Epithelial cell of esophagus (primary cell): ENCODE measurements around the gene UBXN10.

Experiments used
- DNase-seq: peaks from one replicate; pipeline ENCODE4 v3.0.0; 2010; ENCODE audit warnings: low read depth
- H3K4me3 ChIP-seq: 2 replicates; pipeline ENCODE4 v1.5.1; 2011; ENCODE audit warnings: mild to moderate bottlenecking, low read length, control low read depth
- CTCF ChIP-seq: IDR thresholded peaks from 2 replicates; pipeline ENCODE4 v1.5.1; 2011; ENCODE audit warnings: low read depth, mild to moderate bottlenecking, low read length, control low read depth, inconsistent platforms; ENCODE audit not compliant: insufficient read depth; ENCODE audit errors: missing control alignments

UBXN10 gene

DNA sequence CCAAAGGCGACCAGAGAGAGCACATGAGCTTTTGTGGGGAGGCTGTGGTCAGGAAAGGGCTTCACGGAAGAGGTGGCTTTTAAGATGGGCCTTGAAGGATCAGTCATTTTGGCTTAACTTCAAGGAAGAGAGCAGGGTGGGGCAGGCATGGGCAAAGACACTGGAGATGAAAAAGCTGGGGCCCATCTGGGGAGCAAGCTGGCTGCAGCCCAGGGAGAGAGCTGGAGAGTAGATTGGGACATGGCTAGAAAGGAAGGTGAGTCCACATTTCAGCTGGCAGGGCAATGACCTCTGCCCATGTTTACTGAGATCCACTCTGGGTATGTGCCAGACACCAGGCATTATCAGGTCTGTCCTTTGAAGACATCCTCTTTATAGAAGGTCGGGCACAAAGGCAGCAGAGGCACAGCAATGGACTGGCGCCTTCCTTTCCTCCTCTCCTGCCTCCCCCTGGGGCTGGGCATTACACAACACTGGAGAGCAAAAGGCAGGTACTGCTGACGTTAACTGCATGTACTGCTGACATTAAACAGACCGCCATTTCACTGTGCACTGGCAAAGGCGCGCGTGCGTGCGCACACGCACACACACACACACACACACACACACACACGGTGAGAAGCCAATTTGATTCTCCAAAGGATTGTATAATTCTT is 2.2 kb upstream of the UBXN10 start:
- no peak for TF ChIP-seq CTCF
- H3K4me3 ChIP-seq: no peak overlapping the region
- DNase-seq: no peak

GRCh38 chr1:20184481-20184900 is 1.4 kb upstream of the UBXN10 start:
- no peak for TF ChIP-seq CTCF
- DNase-seq: peak; percentile 39
- no peak overlapping the region for H3K4me3 ChIP-seq

- TF ChIP-seq CTCF: no peak
- no peak overlapping the region for H3K4me3 ChIP-seq
- DNase-seq: no peak
Measured at GRCh38 chr1:20184997-20185833, 681 bp upstream of the UBXN10 start.

DNA sequence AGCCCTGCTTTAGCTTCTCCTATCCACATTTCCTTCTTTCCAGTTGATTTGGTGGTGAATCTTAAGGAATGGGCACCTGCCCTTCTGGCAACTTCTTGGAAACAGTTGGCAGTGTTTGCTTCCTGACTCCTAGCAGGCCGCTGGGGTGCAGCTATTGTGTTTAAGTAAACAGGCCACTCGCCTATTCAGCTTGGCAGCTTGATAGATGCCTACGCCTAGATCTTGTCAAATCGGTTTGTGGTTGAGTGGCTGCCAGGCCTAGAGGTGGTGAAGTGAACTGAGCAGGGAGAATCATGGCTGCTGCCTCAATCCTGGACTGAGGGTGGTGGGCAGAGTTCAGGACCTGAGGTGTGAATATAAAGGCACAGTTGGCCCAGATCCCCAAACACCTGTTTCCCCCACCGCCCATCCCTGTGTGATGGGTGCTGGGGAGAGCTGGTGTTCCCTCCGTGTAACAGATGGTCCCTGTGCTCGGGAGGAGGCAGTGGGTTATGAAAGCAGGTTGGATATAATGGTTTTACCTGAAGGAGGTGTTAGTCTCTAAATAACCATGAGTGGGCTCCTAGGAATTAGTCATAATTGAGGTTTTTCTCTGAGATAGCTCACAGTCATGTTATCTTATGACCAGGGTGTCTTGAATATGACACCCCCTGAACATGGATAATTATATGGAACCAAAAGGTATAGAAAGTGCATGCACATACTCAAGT is 1.4 kb downstream of the UBXN10 start:
- DNase-seq: peak; percentile 19
- TF ChIP-seq CTCF: peak; percentile 22

DNA sequence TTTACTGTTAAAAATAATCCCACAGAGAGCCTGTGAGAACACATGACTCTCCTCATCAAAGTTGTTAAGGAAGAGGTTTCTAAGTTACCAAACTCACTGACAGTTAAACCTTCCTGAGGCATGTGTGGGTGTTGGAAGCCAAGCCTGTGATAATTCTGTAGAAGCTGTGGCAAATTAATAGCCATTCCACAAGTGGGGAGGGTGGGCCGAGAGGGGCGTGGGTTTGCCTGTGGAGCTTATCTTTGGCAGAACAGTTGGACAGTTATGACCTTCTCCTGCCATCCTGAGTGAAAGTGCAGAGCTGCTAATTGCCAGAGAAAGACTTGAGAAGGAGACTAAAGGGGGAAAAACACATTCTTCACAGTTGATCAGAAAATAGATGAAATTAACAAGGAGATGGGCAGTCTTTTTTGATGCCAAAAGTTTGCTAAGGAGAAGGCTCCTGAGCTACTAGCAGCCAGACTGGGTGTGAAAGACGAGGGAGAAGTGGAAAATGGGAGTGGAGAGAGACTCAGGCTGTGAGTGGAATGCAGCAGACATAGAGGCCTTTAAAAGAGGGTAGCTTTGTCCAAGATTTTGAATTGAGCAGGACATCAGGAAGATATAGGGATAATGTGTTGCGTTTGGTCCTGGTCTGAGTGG is 2.0 kb downstream of the UBXN10 start:
- no peak overlapping the region for H3K4me3 ChIP-seq
- TF ChIP-seq CTCF: no peak
- DNase-seq: no peak

More for the DNA sequence above, 1.4 kb downstream of the UBXN10 start:
- H3K4me3 ChIP-seq: no peak overlapping the region

DNA sequence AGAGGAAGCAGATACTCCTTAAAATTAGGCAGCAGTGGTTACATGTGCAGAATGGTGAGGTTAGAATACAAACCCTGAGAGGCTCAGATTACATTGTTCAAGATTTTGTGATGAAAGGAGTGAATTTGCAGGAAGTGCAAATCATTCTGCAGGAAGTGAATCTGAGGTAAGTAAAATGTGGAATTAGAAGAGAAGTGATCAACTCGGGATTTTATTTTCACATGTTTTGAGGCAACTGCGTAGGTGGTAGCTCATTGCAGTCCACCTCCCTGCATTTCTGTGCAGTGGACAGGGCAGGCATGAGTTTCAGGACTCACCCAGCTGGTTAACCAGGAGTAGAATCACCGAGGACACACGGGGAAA is 2.5 kb downstream of the UBXN10 start:
- DNase-seq: no peak
- no peak overlapping the region for H3K4me3 ChIP-seq
- TF ChIP-seq CTCF: no peak
